Hypothalamus (tissue), 51 donors: ENCODE data around the gene RSAD1.

Source experiments
- DNase-seq, 51 donors: peaks; one replicate each; lab custom pipeline; 2025; lab: John Stamatoyannopoulos, UW

Gene RSAD1

GRCh38 chr17:50457621-50458020 lies 21.0 kb upstream of the RSAD1 start:
- DNase-seq = no peak

GRCh38 chr17:50458270-50458669 lies 20.4 kb upstream of the RSAD1 start:
- no peak for DNase-seq

- no peak for DNase-seq
Measured at GRCh38 chr17:50458701-50459676, 19.7 kb upstream of the RSAD1 start.

- DNase-seq = no peak
Measured at GRCh38 chr17:50459756-50460155, 18.9 kb upstream of the RSAD1 start.

- no peak for DNase-seq
Measured at GRCh38 chr17:50460831-50461526, 17.7 kb upstream of the RSAD1 start.

- no peak for DNase-seq
Measured at GRCh38 chr17:50461550-50462132, 17.0 kb upstream of the RSAD1 start.

GRCh38 chr17:50462446-50462845 lies 16.2 kb upstream of the RSAD1 start:
- DNase-seq = no peak

- no peak for DNase-seq
Measured at GRCh38 chr17:50464121-50464520, 14.5 kb upstream of the RSAD1 start.

GRCh38 chr17:50464736-50465135 lies 13.9 kb upstream of the RSAD1 start:
- no peak for DNase-seq

- DNase-seq = no peak
Measured at GRCh38 chr17:50465171-50465570, 13.5 kb upstream of the RSAD1 start.

- no peak for DNase-seq
Measured at GRCh38 chr17:50465635-50466034, 13.0 kb upstream of the RSAD1 start.

GRCh38 chr17:50466371-50467113 lies 12.1 kb upstream of the RSAD1 start:
- DNase-seq = no peak

- no peak for DNase-seq
Measured at GRCh38 chr17:50467114-50467854, 11.4 kb upstream of the RSAD1 start.

- no peak for DNase-seq
Measured at GRCh38 chr17:50467855-50468303, 10.8 kb upstream of the RSAD1 start.

- no peak for DNase-seq
Measured at GRCh38 chr17:50468304-50469207, 10.1 kb upstream of the RSAD1 start, which contains the start of gene CHAD. Gene CHAD (minus strand): TSS chr17:50468880. CDS start chr17:50468813, 67 bp downstream.

- DNase-seq = no peak
Measured at GRCh38 chr17:50469208-50469605, 9.5 kb upstream of the RSAD1 start.

- DNase-seq = no peak
Measured at GRCh38 chr17:50469671-50470305, 8.9 kb upstream of the RSAD1 start.

GRCh38 chr17:50470426-50470825 lies 8.2 kb upstream of the RSAD1 start:
- DNase-seq = no peak
